ENCODE results near the gene TAF11L2.
A peak's percentile ranks its signal among the peaks of the same experiment; 100 is the strongest.
"Not testable (repeated sequence)": the region's sequence is repeated elsewhere in the genome, so short reads cannot be mapped to it uniquely, and the experiment has no call there.

The TAF11L2 gene

GRCh38 chr5:17497931-17498330, at the start of gene TAF11L2:
TAF11L2 (plus strand) TSS chr5:17498231.
- TF ChIP-seq GATA2, GATA3 (IDR thresholded peaks at IDR 0.05; ENCODE audit: low read depth, low read length): not testable (repeated sequence)

- TF ChIP-seq GATA3 (IDR thresholded peaks at IDR 0.05; ENCODE audit: low read depth, low read length) (no peak), GATA2 (IDR thresholded peaks at IDR 0.05; ENCODE audit: low read depth, low read length) (no peak)
These were observed 49.2 kb upstream of the TAF11L2 start for GRCh38 chr5:17448877-17449276.

- TF ChIP-seq GATA3 (IDR thresholded peaks at IDR 0.05; ENCODE audit: low read depth, low read length) (no peak), GATA2 (IDR thresholded peaks at IDR 0.05; ENCODE audit: low read depth, low read length) (no peak)
These were observed 45.1 kb upstream of the TAF11L2 start for GRCh38 chr5:17452936-17453335.

GRCh38 chr5:17455942-17456341, 42.1 kb upstream of the TAF11L2 start:
- no peak for TF ChIP-seq GATA3 (IDR thresholded peaks at IDR 0.05; ENCODE audit: low read depth, low read length)
- no peak for TF ChIP-seq GATA2 (IDR thresholded peaks at IDR 0.05; ENCODE audit: low read depth, low read length)

- TF ChIP-seq GATA2 (IDR thresholded peaks at IDR 0.05; ENCODE audit: low read depth, low read length) (no peak), GATA3 (IDR thresholded peaks at IDR 0.05; ENCODE audit: low read depth, low read length) (no peak)
These were observed 36.2 kb upstream of the TAF11L2 start for GRCh38 chr5:17461793-17462192.

- TF ChIP-seq GATA2 (IDR thresholded peaks at IDR 0.05; ENCODE audit: low read depth, low read length) = no peak
- TF ChIP-seq GATA3 (IDR thresholded peaks at IDR 0.05; ENCODE audit: low read depth, low read length) = no peak
These were observed 34.4 kb upstream of the TAF11L2 start for GRCh38 chr5:17463653-17464052.

GRCh38 chr5:17470064-17470463, 28.0 kb upstream of the TAF11L2 start:
- TF ChIP-seq GATA3 (IDR thresholded peaks at IDR 0.05; ENCODE audit: low read depth, low read length) (no peak), GATA2 (IDR thresholded peaks at IDR 0.05; ENCODE audit: low read depth, low read length) (no peak)

GRCh38 chr5:17477043-17477442, 21.0 kb upstream of the TAF11L2 start:
- no peak; the same call in 1 of the 2 replicates for TF ChIP-seq GATA3 (IDR thresholded peaks at IDR 0.05; ENCODE audit: low read depth, low read length)
- TF ChIP-seq GATA2 (IDR thresholded peaks at IDR 0.05; ENCODE audit: low read depth, low read length) = peak; percentile 66

- peak; percentile 83 for TF ChIP-seq GATA2 (IDR thresholded peaks at IDR 0.05; ENCODE audit: low read depth, low read length)
- TF ChIP-seq GATA3 (IDR thresholded peaks at IDR 0.05; ENCODE audit: low read depth, low read length) = peak; percentile 50
These were observed 20.3 kb upstream of the TAF11L2 start for GRCh38 chr5:17477573-17478265.

GRCh38 chr5:17481378-17481777, 16.7 kb upstream of the TAF11L2 start:
- TF ChIP-seq GATA3 (IDR thresholded peaks at IDR 0.05; ENCODE audit: low read depth, low read length) (no peak), GATA2 (IDR thresholded peaks at IDR 0.05; ENCODE audit: low read depth, low read length) (no peak)

GRCh38 chr5:17482790-17483189, 15.2 kb upstream of the TAF11L2 start:
- TF ChIP-seq GATA3 (IDR thresholded peaks at IDR 0.05; ENCODE audit: low read depth, low read length) = peak; percentile 70; the same call in 1 of the 2 replicates
- TF ChIP-seq GATA2 (IDR thresholded peaks at IDR 0.05; ENCODE audit: low read depth, low read length) = peak; percentile 88

- TF ChIP-seq GATA2 (IDR thresholded peaks at IDR 0.05; ENCODE audit: low read depth, low read length) = no peak
- no peak for TF ChIP-seq GATA3 (IDR thresholded peaks at IDR 0.05; ENCODE audit: low read depth, low read length)
These were observed 10.9 kb upstream of the TAF11L2 start for GRCh38 chr5:17487174-17487512.

GRCh38 chr5:17492770-17493169, 5.3 kb upstream of the TAF11L2 start:
- TF ChIP-seq GATA3 (IDR thresholded peaks at IDR 0.05; ENCODE audit: low read depth, low read length) (no peak), GATA2 (IDR thresholded peaks at IDR 0.05; ENCODE audit: low read depth, low read length) (no peak)

- TF ChIP-seq GATA2 (IDR thresholded peaks at IDR 0.05; ENCODE audit: low read depth, low read length) (0 out of 2 replicates have a peak, but pooled peaks have one; percentile 6), GATA3 (IDR thresholded peaks at IDR 0.05; ENCODE audit: low read depth, low read length) (no peak)
These were observed 585 bp upstream of the TAF11L2 start for GRCh38 chr5:17497446-17497845.

- TF ChIP-seq GATA2 (IDR thresholded peaks at IDR 0.05; ENCODE audit: low read depth, low read length) = no peak
- TF ChIP-seq GATA3 (IDR thresholded peaks at IDR 0.05; ENCODE audit: low read depth, low read length) = no peak
These were observed 13.8 kb downstream of the TAF11L2 start for GRCh38 chr5:17511775-17512325.

All from SH-SY5Y (cell line).